Ishikawa (cell line): ENCODE results near the gene CD52.

Experiments
- CREB1 ChIP-seq: IDR thresholded peaks from 2 replicates; pipeline ENCODE4 v1.6.1; 2012; ENCODE audit warnings: low read depth
- EGR1 ChIP-seq: IDR thresholded peaks from 2 replicates; pipeline ENCODE4 v1.6.1; 2012
- EP300 ChIP-seq: IDR thresholded peaks from 2 replicates; pipeline ENCODE4 v1.6.1; 2012; ENCODE audit warnings: borderline replicate concordance
- NFIC ChIP-seq: IDR thresholded peaks from 2 replicates; pipeline ENCODE4 v1.6.1; 2012
- REST ChIP-seq: IDR thresholded peaks from 2 replicates; pipeline ENCODE4 v1.6.1; 2012; ENCODE audit warnings: low read depth, mild to moderate bottlenecking
- TCF12 ChIP-seq: IDR thresholded peaks from 2 replicates; pipeline ENCODE4 v1.6.1; 2012; ENCODE audit warnings: low read depth
- USF1 ChIP-seq: IDR thresholded peaks from 2 replicates; pipeline ENCODE4 v1.6.1; 2012
- YY1 ChIP-seq: IDR thresholded peaks from 2 replicates; pipeline ENCODE4 v1.6.1; 2012; ENCODE audit warnings: low read depth
- ZBTB7A ChIP-seq: IDR thresholded peaks from 2 replicates; pipeline ENCODE4 v1.6.1; 2012; ENCODE audit warnings: low read depth

GRCh38 chr1:26295194-26296138 lies 22.3 kb upstream of the CD52 start:
- TF ChIP-seq ZBTB7A: no peak
- no peak for TF ChIP-seq NFIC
- TF ChIP-seq REST: no peak
- no peak for TF ChIP-seq EP300
- TF ChIP-seq EGR1: no peak
- no peak for TF ChIP-seq USF1
- no peak for TF ChIP-seq TCF12
- no peak for TF ChIP-seq CREB1
- no peak for TF ChIP-seq YY1
